PFSK-1 (cell line): ENCODE measurements around the gene PROSER2.

Source experiments
- FOXP2 ChIP-seq: optimal IDR thresholded peaks from 2 replicates; pipeline ENCODE3; 2011; ENCODE audit warnings: borderline replicate concordance, control low read depth, inconsistent platforms; ENCODE audit not compliant: insufficient read depth; ENCODE audit errors: extremely low read length, extremely low read depth
- POLR2AphosphoS5 ChIP-seq: IDR thresholded peaks from 2 replicates; pipeline ENCODE4 v1.6.1; 2012; ENCODE audit warnings: low read depth, mild to moderate bottlenecking, control low read depth, low read length, moderate library complexity
- REST ChIP-seq, 2 experiments: IDR thresholded peaks; 2 replicates each; pipeline versions ENCODE4 v1.6.1 to v1.8.0; 2011 to 2012; ENCODE audit warnings: low read depth in 2 of 2, low read length in 2 of 2, control low read depth in 1 of 2, inconsistent platforms in 1 of 2, mild to moderate bottlenecking in 1 of 2, moderate library complexity in 1 of 2; ENCODE audit not compliant: insufficient read depth in 1 of 2
- SIN3A ChIP-seq: IDR thresholded peaks from 2 replicates; pipeline ENCODE4 v1.6.1; 2012; ENCODE audit warnings: mild to moderate bottlenecking, low read length, moderate library complexity, borderline replicate concordance; ENCODE audit not compliant: insufficient read depth
- TAF1 ChIP-seq: IDR thresholded peaks from 2 replicates; pipeline ENCODE4 v1.6.1; 2012; ENCODE audit warnings: low read length, control low read depth, borderline replicate concordance; ENCODE audit not compliant: insufficient read depth

Gene PROSER2

GRCh38 chr10:11832042-11832441 lies 8.9 kb downstream of the PROSER2 start:
- no peak for TF ChIP-seq POLR2AphosphoS5
- no peak for TF ChIP-seq TAF1
- no peak for TF ChIP-seq REST (IDR thresholded peaks at IDR 0.05; ENCODE audit: insufficient read depth in 1 of 2, low read depth in 2 of 2, low read length in 2 of 2)

- TF ChIP-seq TAF1 (no peak), REST (IDR thresholded peaks at IDR 0.05; ENCODE audit: insufficient read depth in 1 of 2, low read depth in 2 of 2, low read length in 2 of 2) (no peak), SIN3A (no peak), FOXP2 (no peak), POLR2AphosphoS5 (no peak)
Measured at GRCh38 chr10:11835061-11835460, 11.9 kb downstream of the PROSER2 start.

- no peak for TF ChIP-seq POLR2AphosphoS5
- no peak for TF ChIP-seq SIN3A
- TF ChIP-seq TAF1 = no peak
- no peak for TF ChIP-seq REST (IDR thresholded peaks at IDR 0.05; ENCODE audit: insufficient read depth in 1 of 2, low read depth in 2 of 2, low read length in 2 of 2)
- TF ChIP-seq FOXP2 = no peak
Measured at GRCh38 chr10:11835704-11836103, 12.5 kb downstream of the PROSER2 start.

- TF ChIP-seq POLR2AphosphoS5 (no peak), SIN3A (no peak), REST (IDR thresholded peaks at IDR 0.05; ENCODE audit: insufficient read depth in 1 of 2, low read depth in 2 of 2, low read length in 2 of 2) (no peak), TAF1 (no peak), FOXP2 (no peak)
Measured at GRCh38 chr10:11837372-11838161, 14.4 kb downstream of the PROSER2 start.
